Glutamatergic neuron (in vitro differentiated cells): ENCODE data around the gene DHRS3. TPM values are rescaled to one million over a fixed set of nuclear protein-coding genes. Genes with fewer than 3 reads are reported as not detected.

Source experiments
- DNase-seq: peaks from one replicate; pipeline ENCODE4 v3.0.0; 2022
- H3K27ac Mint-ChIP-seq: one replicate; pipeline ENCODE4 v1.8.0; 2020; ENCODE audit warnings: mild to moderate bottlenecking, mixed read lengths, inconsistent platforms; ENCODE audit not compliant: unreplicated experiment
- H3K27me3 Mint-ChIP-seq: one replicate; pipeline ENCODE4 v1.8.0; 2020; ENCODE audit warnings: mild to moderate bottlenecking, moderate library complexity, mixed read lengths, inconsistent platforms; ENCODE audit not compliant: unreplicated experiment
- H3K36me3 Mint-ChIP-seq: one replicate; pipeline ENCODE4 v1.8.0; 2020; ENCODE audit warnings: mild to moderate bottlenecking, mixed read lengths, inconsistent platforms; ENCODE audit not compliant: unreplicated experiment
- H3K4me1 Mint-ChIP-seq: one replicate; pipeline ENCODE4 v1.8.0; 2020; ENCODE audit warnings: mild to moderate bottlenecking, low read depth, mixed read lengths, inconsistent platforms; ENCODE audit not compliant: unreplicated experiment
- H3K4me3 Mint-ChIP-seq: one replicate; pipeline ENCODE4 v1.8.0; 2020; ENCODE audit warnings: mild to moderate bottlenecking, mixed read lengths, inconsistent platforms; ENCODE audit not compliant: unreplicated experiment
- H3K9me3 Mint-ChIP-seq: one replicate; pipeline ENCODE4 v1.8.0; 2020; ENCODE audit warnings: mild to moderate bottlenecking, moderate library complexity, mixed read lengths, inconsistent platforms; ENCODE audit not compliant: unreplicated experiment
- total RNA-seq: library from RNA; stranded (reverse); fragmentation: NEBNext Ultra II Directional; extraction: Animal tissue kit (Norgen Biotek cat#: 25700); gene quantifications from one replicate; pipeline ENCODE4 v1.2.1, GENCODE V29; 2021; ENCODE audit not compliant: unreplicated experiment
- TF ChIP-seq, protein P1 (sequence below): fragments of 200-600 bp; sonication (generic); IDR thresholded peaks from one replicate; pipeline ENCODE4 v1.5.0; 2021; ENCODE audit not compliant: partially characterized antibody, unreplicated experiment

DHRS3 gene
- total RNA-seq, 1 donor from 2014 or later = not detected

- no peak overlapping the region for H3K27ac Mint-ChIP-seq
- peaks cover 6% of the 10 kb centered on the region for H3K36me3 Mint-ChIP-seq
- TF ChIP-seq, protein P1, sequence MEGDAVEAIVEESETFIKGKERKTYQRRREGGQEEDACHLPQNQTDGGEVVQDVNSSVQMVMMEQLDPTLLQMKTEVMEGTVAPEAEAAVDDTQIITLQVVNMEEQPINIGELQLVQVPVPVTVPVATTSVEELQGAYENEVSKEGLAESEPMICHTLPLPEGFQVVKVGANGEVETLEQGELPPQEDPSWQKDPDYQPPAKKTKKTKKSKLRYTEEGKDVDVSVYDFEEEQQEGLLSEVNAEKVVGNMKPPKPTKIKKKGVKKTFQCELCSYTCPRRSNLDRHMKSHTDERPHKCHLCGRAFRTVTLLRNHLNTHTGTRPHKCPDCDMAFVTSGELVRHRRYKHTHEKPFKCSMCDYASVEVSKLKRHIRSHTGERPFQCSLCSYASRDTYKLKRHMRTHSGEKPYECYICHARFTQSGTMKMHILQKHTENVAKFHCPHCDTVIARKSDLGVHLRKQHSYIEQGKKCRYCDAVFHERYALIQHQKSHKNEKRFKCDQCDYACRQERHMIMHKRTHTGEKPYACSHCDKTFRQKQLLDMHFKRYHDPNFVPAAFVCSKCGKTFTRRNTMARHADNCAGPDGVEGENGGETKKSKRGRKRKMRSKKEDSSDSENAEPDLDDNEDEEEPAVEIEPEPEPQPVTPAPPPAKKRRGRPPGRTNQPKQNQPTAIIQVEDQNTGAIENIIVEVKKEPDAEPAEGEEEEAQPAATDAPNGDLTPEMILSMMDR = no peak
- no peaks in the 10 kb centered on the region for H3K27me3 Mint-ChIP-seq
- no peaks in the 10 kb centered on the region for H3K4me1 Mint-ChIP-seq
- DNase-seq = no peak
- peaks cover 12% of the 10 kb centered on the region for H3K9me3 Mint-ChIP-seq
- no peak overlapping the region for H3K4me3 Mint-ChIP-seq
Measured at GRCh38 chr1:12644829-12645228, 26.8 kb upstream of the DHRS3 start.

- peaks cover 14% of the 10 kb centered on the region for H3K9me3 Mint-ChIP-seq
- no peak for DNase-seq
- H3K4me3 Mint-ChIP-seq = no peak overlapping the region
- TF ChIP-seq, protein P1 = no peak
- no peaks in the 10 kb centered on the region for H3K4me1 Mint-ChIP-seq
- H3K36me3 Mint-ChIP-seq = peaks cover 12% of the 10 kb centered on the region
- no peaks in the 10 kb centered on the region for H3K27me3 Mint-ChIP-seq
- no peak overlapping the region for H3K27ac Mint-ChIP-seq
Measured at GRCh38 chr1:12644237-12644636, 26.2 kb upstream of the DHRS3 start.

DNA sequence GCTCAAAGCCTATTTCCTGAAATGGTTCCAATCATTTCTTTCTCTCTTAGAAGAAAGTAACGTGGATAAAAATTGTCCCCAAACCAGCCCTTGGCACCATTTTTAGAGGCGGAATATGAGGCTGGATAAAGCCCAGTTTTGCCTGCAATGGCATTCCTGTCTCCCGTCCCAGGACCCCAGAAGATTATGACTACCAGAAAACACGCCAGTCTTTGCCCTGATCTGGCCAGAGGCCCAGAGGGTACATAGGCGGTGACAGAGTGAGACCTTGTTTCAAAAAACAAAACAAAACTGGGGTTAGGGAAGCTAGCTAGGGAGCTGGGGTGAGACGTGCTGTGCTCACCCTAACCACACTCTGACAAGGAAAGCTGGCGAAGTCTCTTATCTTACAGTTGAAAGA, 25.8 kb upstream of the DHRS3 start, which contains the start of gene AADACL4:
Gene AADACL4, plus strand, starts transcription at position 301 of the 400 bp plus-strand sequence. CDS start 462 bp downstream, outside the sequence.
- Mint-ChIP-seq H3K27me3 (no peaks in the 10 kb centered on the region), H3K4me1 (no peaks in the 10 kb centered on the region), H3K36me3 (peaks cover 13% of the 10 kb centered on the region), H3K4me3 (no peak within 1 kb of the TSS), H3K9me3 (peaks cover 14% of the 10 kb centered on the region), H3K27ac (no peak within 1 kb of the TSS)
- no peak for DNase-seq
- TF ChIP-seq, protein P1 = no peak

GRCh38 chr1:12643079-12643478, 25.1 kb upstream of the DHRS3 start:
- Mint-ChIP-seq H3K4me1 (no peaks in the 10 kb centered on the region), H3K27ac (no peak overlapping the region), H3K36me3 (peaks cover 13% of the 10 kb centered on the region), H3K4me3 (no peak overlapping the region), H3K27me3 (no peaks in the 10 kb centered on the region), H3K9me3 (peaks cover 18% of the 10 kb centered on the region)
- TF ChIP-seq, protein P1 = no peak
- DNase-seq = no peak

- H3K27me3 Mint-ChIP-seq = peaks cover 1% of the 10 kb centered on the region
- no peaks in the 10 kb centered on the region for H3K4me1 Mint-ChIP-seq
- no peak overlapping the region for H3K4me3 Mint-ChIP-seq
- peaks cover 13% of the 10 kb centered on the region for H3K36me3 Mint-ChIP-seq
- no peak for DNase-seq
- H3K27ac Mint-ChIP-seq = no peak overlapping the region
- peaks cover 16% of the 10 kb centered on the region for H3K9me3 Mint-ChIP-seq
- TF ChIP-seq, protein P1 = no peak
Measured at GRCh38 chr1:12640958-12641272, 22.9 kb upstream of the DHRS3 start.
